ENCODE data around the gene FZD2. TPM values are rescaled to one million over a fixed set of nuclear protein-coding genes. Genes with fewer than 3 reads are reported as not detected.

The FZD2 gene
- total RNA-seq, 1 experiment from 2014 or later = 0.56 TPM

GRCh38 chr17:44593156-44593555 is 35.9 kb downstream of the FZD2 start:
- no peak overlapping the region for H3K4me3 ChIP-seq (ENCODE audit: low read length)
- H3K4me2 ChIP-seq (ENCODE audit: low read depth, low read length, poor library complexity, severe bottlenecking) = no peak overlapping the region
- no peaks in the 10 kb centered on the region for H3K9me3 ChIP-seq (ENCODE audit: low read length)
- no peaks in the 10 kb centered on the region for H3K9me2 ChIP-seq (replicated peaks; ENCODE audit: insufficient read depth, low read length)
- no peak overlapping the region for H3K9ac ChIP-seq (ENCODE audit: low read length)
- no peaks in the 10 kb centered on the region for H4K20me1 ChIP-seq (ENCODE audit: insufficient read depth, low read depth, low read length)
- H3K27ac ChIP-seq (ENCODE audit: low read length) = no peak overlapping the region
- DNase-seq = no peak
- H3K79me2 ChIP-seq (ENCODE audit: low read length) = no peaks in the 10 kb centered on the region
- H3K4me1 ChIP-seq (ENCODE audit: low read length) = no peaks in the 10 kb centered on the region
- no peaks in the 10 kb centered on the region for H3K27me3 ChIP-seq (ENCODE audit: low read length)
- no peak overlapping the region for H2AFZ ChIP-seq (ENCODE audit: low read length)
- H3K36me3 ChIP-seq (ENCODE audit: insufficient read depth, low read length) = no peaks in the 10 kb centered on the region

- Histone ChIP-seq H3K79me2 (ENCODE audit: low read length) (no peaks in the 10 kb centered on the region), H3K9ac (ENCODE audit: low read length) (no peak overlapping the region), H3K4me1 (ENCODE audit: low read length) (no peaks in the 10 kb centered on the region), H3K27ac (ENCODE audit: low read length) (no peak overlapping the region), H3K36me3 (ENCODE audit: insufficient read depth, low read length) (no peaks in the 10 kb centered on the region), H2AFZ (ENCODE audit: low read length) (no peak overlapping the region), H3K4me2 (ENCODE audit: low read depth, low read length, poor library complexity, severe bottlenecking) (no peak overlapping the region), H3K27me3 (ENCODE audit: low read length) (no peaks in the 10 kb centered on the region), H3K9me2 (replicated peaks; ENCODE audit: insufficient read depth, low read length) (no peaks in the 10 kb centered on the region), H3K4me3 (ENCODE audit: low read length) (no peak overlapping the region), H4K20me1 (ENCODE audit: insufficient read depth, low read depth, low read length) (no peaks in the 10 kb centered on the region), H3K9me3 (ENCODE audit: low read length) (no peaks in the 10 kb centered on the region)
- no peak for DNase-seq
Observed at GRCh38 chr17:44595216-44595775, 38.0 kb downstream of the FZD2 start.

- no peaks in the 10 kb centered on the region for H3K9me2 ChIP-seq (replicated peaks; ENCODE audit: insufficient read depth, low read length)
- no peak overlapping the region for H3K4me3 ChIP-seq (ENCODE audit: low read length)
- no peak overlapping the region for H3K4me2 ChIP-seq (ENCODE audit: low read depth, low read length, poor library complexity, severe bottlenecking)
- DNase-seq = no peak
- H3K27ac ChIP-seq (ENCODE audit: low read length) = no peak overlapping the region
- no peak overlapping the region for H2AFZ ChIP-seq (ENCODE audit: low read length)
- no peaks in the 10 kb centered on the region for H4K20me1 ChIP-seq (ENCODE audit: insufficient read depth, low read depth, low read length)
- H3K27me3 ChIP-seq (ENCODE audit: low read length) = no peaks in the 10 kb centered on the region
- H3K9me3 ChIP-seq (ENCODE audit: low read length) = no peaks in the 10 kb centered on the region
- no peaks in the 10 kb centered on the region for H3K36me3 ChIP-seq (ENCODE audit: insufficient read depth, low read length)
- H3K79me2 ChIP-seq (ENCODE audit: low read length) = no peaks in the 10 kb centered on the region
- no peak overlapping the region for H3K9ac ChIP-seq (ENCODE audit: low read length)
- no peaks in the 10 kb centered on the region for H3K4me1 ChIP-seq (ENCODE audit: low read length)
Observed at GRCh38 chr17:44598329-44598728, 41.0 kb downstream of the FZD2 start.

GRCh38 chr17:44598932-44599297 is 41.6 kb downstream of the FZD2 start:
- no peaks in the 10 kb centered on the region for H3K36me3 ChIP-seq (ENCODE audit: insufficient read depth, low read length)
- H2AFZ ChIP-seq (ENCODE audit: low read length) = no peak overlapping the region
- DNase-seq = no peak
- no peak overlapping the region for H3K9ac ChIP-seq (ENCODE audit: low read length)
- H3K79me2 ChIP-seq (ENCODE audit: low read length) = no peaks in the 10 kb centered on the region
- no peaks in the 10 kb centered on the region for H3K9me2 ChIP-seq (replicated peaks; ENCODE audit: insufficient read depth, low read length)
- no peak overlapping the region for H3K4me3 ChIP-seq (ENCODE audit: low read length)
- H3K4me1 ChIP-seq (ENCODE audit: low read length) = no peaks in the 10 kb centered on the region
- no peak overlapping the region for H3K4me2 ChIP-seq (ENCODE audit: low read depth, low read length, poor library complexity, severe bottlenecking)
- no peaks in the 10 kb centered on the region for H4K20me1 ChIP-seq (ENCODE audit: insufficient read depth, low read depth, low read length)
- no peaks in the 10 kb centered on the region for H3K9me3 ChIP-seq (ENCODE audit: low read length)
- H3K27ac ChIP-seq (ENCODE audit: low read length) = no peak overlapping the region
- H3K27me3 ChIP-seq (ENCODE audit: low read length) = no peaks in the 10 kb centered on the region

- Histone ChIP-seq H3K27me3 (ENCODE audit: low read length) (no peaks in the 10 kb centered on the region), H3K27ac (ENCODE audit: low read length) (no peak overlapping the region), H3K9me3 (ENCODE audit: low read length) (no peaks in the 10 kb centered on the region), H3K4me3 (ENCODE audit: low read length) (no peak overlapping the region), H3K36me3 (ENCODE audit: insufficient read depth, low read length) (no peaks in the 10 kb centered on the region), H3K79me2 (ENCODE audit: low read length) (no peaks in the 10 kb centered on the region), H3K4me1 (ENCODE audit: low read length) (no peaks in the 10 kb centered on the region), H4K20me1 (ENCODE audit: insufficient read depth, low read depth, low read length) (no peaks in the 10 kb centered on the region), H3K9ac (ENCODE audit: low read length) (no peak overlapping the region), H3K4me2 (ENCODE audit: low read depth, low read length, poor library complexity, severe bottlenecking) (no peak overlapping the region), H2AFZ (ENCODE audit: low read length) (no peak overlapping the region), H3K9me2 (replicated peaks; ENCODE audit: insufficient read depth, low read length) (no peaks in the 10 kb centered on the region)
- DNase-seq = no peak
Observed at GRCh38 chr17:44599298-44600175, 42.3 kb downstream of the FZD2 start.

- no peaks in the 10 kb centered on the region for H3K36me3 ChIP-seq (ENCODE audit: insufficient read depth, low read length)
- no peaks in the 10 kb centered on the region for H4K20me1 ChIP-seq (ENCODE audit: insufficient read depth, low read depth, low read length)
- H3K27ac ChIP-seq (ENCODE audit: low read length) = no peak overlapping the region
- no peak overlapping the region for H2AFZ ChIP-seq (ENCODE audit: low read length)
- H3K79me2 ChIP-seq (ENCODE audit: low read length) = no peaks in the 10 kb centered on the region
- no peaks in the 10 kb centered on the region for H3K4me1 ChIP-seq (ENCODE audit: low read length)
- H3K27me3 ChIP-seq (ENCODE audit: low read length) = no peaks in the 10 kb centered on the region
- no peak for DNase-seq
- H3K4me3 ChIP-seq (ENCODE audit: low read length) = no peak overlapping the region
- no peaks in the 10 kb centered on the region for H3K9me3 ChIP-seq (ENCODE audit: low read length)
- H3K9ac ChIP-seq (ENCODE audit: low read length) = no peak overlapping the region
- no peak overlapping the region for H3K4me2 ChIP-seq (ENCODE audit: low read depth, low read length, poor library complexity, severe bottlenecking)
- H3K9me2 ChIP-seq (replicated peaks; ENCODE audit: insufficient read depth, low read length) = no peaks in the 10 kb centered on the region
Observed at GRCh38 chr17:44601539-44601938, 44.3 kb downstream of the FZD2 start.

GRCh38 chr17:44601973-44602372 is 44.7 kb downstream of the FZD2 start:
- Histone ChIP-seq H3K27me3 (ENCODE audit: low read length) (no peaks in the 10 kb centered on the region), H3K9ac (ENCODE audit: low read length) (no peak overlapping the region), H3K4me2 (ENCODE audit: low read depth, low read length, poor library complexity, severe bottlenecking) (no peak overlapping the region), H2AFZ (ENCODE audit: low read length) (no peak overlapping the region), H3K27ac (ENCODE audit: low read length) (no peak overlapping the region), H3K36me3 (ENCODE audit: insufficient read depth, low read length) (no peaks in the 10 kb centered on the region), H3K9me3 (ENCODE audit: low read length) (no peaks in the 10 kb centered on the region), H3K4me1 (ENCODE audit: low read length) (no peaks in the 10 kb centered on the region), H4K20me1 (ENCODE audit: insufficient read depth, low read depth, low read length) (no peaks in the 10 kb centered on the region), H3K79me2 (ENCODE audit: low read length) (no peaks in the 10 kb centered on the region), H3K9me2 (replicated peaks; ENCODE audit: insufficient read depth, low read length) (no peaks in the 10 kb centered on the region), H3K4me3 (ENCODE audit: low read length) (no peak overlapping the region)
- DNase-seq = no peak

GRCh38 chr17:44602390-44602789 is 45.1 kb downstream of the FZD2 start:
- Histone ChIP-seq H3K9ac (ENCODE audit: low read length) (no peak overlapping the region), H3K27me3 (ENCODE audit: low read length) (no peaks in the 10 kb centered on the region), H4K20me1 (ENCODE audit: insufficient read depth, low read depth, low read length) (no peaks in the 10 kb centered on the region), H3K9me3 (ENCODE audit: low read length) (no peaks in the 10 kb centered on the region), H3K79me2 (ENCODE audit: low read length) (no peaks in the 10 kb centered on the region), H3K4me2 (ENCODE audit: low read depth, low read length, poor library complexity, severe bottlenecking) (no peak overlapping the region), H3K36me3 (ENCODE audit: insufficient read depth, low read length) (no peaks in the 10 kb centered on the region), H2AFZ (ENCODE audit: low read length) (no peak overlapping the region), H3K9me2 (replicated peaks; ENCODE audit: insufficient read depth, low read length) (no peaks in the 10 kb centered on the region), H3K4me1 (ENCODE audit: low read length) (no peaks in the 10 kb centered on the region), H3K4me3 (ENCODE audit: low read length) (no peak overlapping the region), H3K27ac (ENCODE audit: low read length) (no peak overlapping the region)
- DNase-seq = no peak
